K562 (cell line): ENCODE measurements around the gene KIRREL1. TPM values are rescaled to one million over a fixed set of nuclear protein-coding genes. Genes with fewer than 3 reads are reported as not detected.

Source experiments
- ATAC-seq: fragments of 200-7000 bp; cut with Tn5 transposase; 3 replicates; pipeline ENCODE4 v1.9.1; 2020; ENCODE audit warnings: moderate library complexity
- BruUV-seq: library from RNA; stranded (reverse); fragments of 400-500 nt; replicated peaks from 2 replicates; lab custom pipeline; 2021; lab: Mats Ljungman, UMichigan
- CTCF ChIA-PET: fragments of 300-600 bp; formaldehyde crosslinking; extraction: SDS; loops from one replicate; lab custom pipeline; 2021; ENCODE audit warnings: low intra/inter-chr PET ratio; lab: Yijun Ruan, JAX
- POLR2A ChIA-PET: fragments of 300-600, 350-650 bp; sonication (Branson Sonifier 250); formaldehyde crosslinking; extraction: SDS; loops from one replicate; lab custom pipeline; 2021; ENCODE audit warnings: antibody characterized with exemption, inconsistent platforms; lab: Yijun Ruan, JAX
- DNase-seq, 4 experiments: peaks; one replicate each; pipeline versions ENCODE4 v3.0.0 to v3.0.0-alpha.2; 2011 to 2018; ENCODE audit warnings: low spot score in 3 of 4, mixed read lengths in 3 of 4; ENCODE audit errors: extremely low read depth in 1 of 4
- FAIRE-seq: peaks from 2 replicates; lab custom pipeline; 2011; peaks lifted over from hg19 to GRCh38; lab: Jason Lieb, UNC
- H2AFZ ChIP-seq: 2 replicates; pipeline ENCODE4 v1.6.0; 2011; ENCODE audit warnings: low read depth, low read length, control low read depth, inconsistent platforms
- H3K27ac ChIP-seq: fragments of 200-600 bp; 3 replicates; pipeline ENCODE4 v1.8.0; 2011; ENCODE audit warnings: low read depth, mild to moderate bottlenecking, control low read depth, inconsistent platforms, low read length, moderate library complexity, mixed read lengths; ENCODE audit errors: extremely low read depth
- H3K27me3 ChIP-seq, 2 experiments: fragments of 300-600 bp in 1 of 2; 2 replicates in 1 of 2; 3 replicates in 1 of 2; pipeline versions ENCODE4 v1.6.0 to v1.8.0; 2011; ENCODE audit warnings: inconsistent platforms in 2 of 2, low read length in 2 of 2, mild to moderate bottlenecking in 1 of 2, mixed read lengths in 1 of 2, moderate library complexity in 1 of 2; ENCODE audit not compliant: control insufficient read depth in 2 of 2, insufficient read depth in 2 of 2
- H3K36me3 ChIP-seq: fragments of 300-600 bp; 3 replicates; pipeline ENCODE4 v1.8.0; 2011; ENCODE audit warnings: mild to moderate bottlenecking, low read length, inconsistent platforms; ENCODE audit not compliant: control insufficient read depth, insufficient read depth
- H3K4me1 ChIP-seq, 2 experiments: fragments of 200-600 bp in 1 of 2; replicated peaks in 1 of 2; 2 replicates in 1 of 2; 3 replicates in 1 of 2; pipeline versions ENCODE4 v1.5.1 to v1.8.0; 2011; ENCODE audit warnings: inconsistent platforms in 2 of 2, low read length in 2 of 2, mild to moderate bottlenecking in 1 of 2, mixed read lengths in 1 of 2, moderate library complexity in 1 of 2; ENCODE audit not compliant: control insufficient read depth in 2 of 2, insufficient read depth in 2 of 2
- H3K4me2 ChIP-seq: 2 replicates; pipeline ENCODE4 v1.6.1; 2011; ENCODE audit warnings: low read length, control low read depth, inconsistent platforms, mixed read lengths; ENCODE audit not compliant: insufficient read depth
- H3K4me3 ChIP-seq: fragments of 200-600 bp; sonication (generic), shearing (Covaris generic); 2 replicates; pipeline ENCODE4 v1.5.1; 2016; ENCODE audit warnings: control low read depth, inconsistent platforms
- H3K79me2 ChIP-seq: fragments of 200-600 bp; 3 replicates; pipeline ENCODE4 v1.8.0; 2011; ENCODE audit warnings: low read length, inconsistent platforms; ENCODE audit not compliant: control insufficient read depth, insufficient read depth
- H3K9ac ChIP-seq, 2 experiments: 2 replicates each; pipeline versions ENCODE4 v1.6.0 to v1.6.1; 2011; ENCODE audit warnings: low read depth in 2 of 2, low read length in 2 of 2, control low read depth in 1 of 2, inconsistent platforms in 1 of 2, mild to moderate bottlenecking in 1 of 2, mixed read lengths in 1 of 2; ENCODE audit not compliant: insufficient read depth in 1 of 2
- H3K9me1 ChIP-seq: one replicate; pipeline ENCODE4 v1.6.0; 2011; ENCODE audit warnings: inconsistent platforms, mild to moderate bottlenecking, low read length, moderate library complexity; ENCODE audit not compliant: control insufficient read depth, insufficient read depth
- H3K9me3 ChIP-seq: replicated peaks from 2 replicates; pipeline ENCODE4 v1.5.1; 2011; ENCODE audit warnings: low read depth, low read length, inconsistent platforms; ENCODE audit not compliant: control insufficient read depth, insufficient read depth
- H4K20me1 ChIP-seq: replicated peaks from 2 replicates; pipeline ENCODE4 v1.6.1; 2011; ENCODE audit warnings: low read length, inconsistent platforms, mixed read lengths; ENCODE audit not compliant: control insufficient read depth, insufficient read depth
- DMBX1 ChIP-seq: fragments of 250-450 bp; sonication (Bioruptor Pico); IDR thresholded peaks from 2 replicates; pipeline ENCODE4 v1.8.0; 2022; ENCODE audit warnings: inconsistent platforms, mild to moderate bottlenecking, moderate library complexity, borderline replicate concordance
- GTF2F1 ChIP-seq: IDR thresholded peaks from 2 replicates; pipeline ENCODE4 v1.6.1; 2011; ENCODE audit warnings: low read depth, low read length, improper control_type of control experiment
- NFIC ChIP-seq: fragments of 450-650 bp; IDR thresholded peaks from 2 replicates; pipeline ENCODE4 v1.6.1; 2017; ENCODE audit warnings: mild to moderate bottlenecking, inconsistent platforms
- NFIX ChIP-seq: fragments of 250-450 bp; sonication (Bioruptor Pico); IDR thresholded peaks from 2 replicates; pipeline ENCODE4 v1.4.0; 2020; ENCODE audit warnings: low read depth, mild to moderate bottlenecking, moderate library complexity
- RCOR1 ChIP-seq, 2 experiments: IDR thresholded peaks; 2 replicates each; pipeline ENCODE4 v1.6.1; 2012; ENCODE audit warnings: low read depth in 2 of 2, low read length in 2 of 2, borderline replicate concordance in 1 of 2, improper control_type of control experiment in 1 of 2
- ZNF77 ChIP-seq: fragments of 250-450 bp; sonication (Bioruptor Pico); IDR thresholded peaks from 2 replicates; pipeline ENCODE4 v1.5.0; 2020
- WGBS: fragments of 100-300 bp; shearing (Covaris generic); methylation state at CpG from one replicate; pipeline ENCODE4 v1.1.6; 2016; ENCODE audit warnings: low coverage, mixed read lengths; ENCODE audit not compliant: insufficient coverage; ENCODE audit errors: missing lambda C conversion rate; 5-methylcytosine and 5-hydroxymethylcytosine counted together
- in situ Hi-C: fragments of 300-500 bp; cut with MboI; formaldehyde crosslinking; loops from 4 replicates; pipeline ENCODE4 v1.15.0; 2018; ENCODE audit warnings: inconsistent platforms, mixed read lengths
- intact Hi-C: fragments of 100-400 bp; cut with micrococcal nuclease; formaldehyde crosslinking; loops from 2 replicates; pipeline ENCODE4 v1.14.2; 2022
- polyA plus RNA-seq, 8 experiments: library from polyadenylated mRNA; depleted of rRNA in 4 of 8; stranded (reverse) in 5 of 8; unstranded in 3 of 8; fragments of >200 nt; fragmentation: Nextera tagmentation in 2 of 8; fragmentation: Illumina TruSeq in 1 of 8; extraction: Ambion mirVana in 2 of 8; extraction: Trizol in 1 of 8; gene quantifications; 2 replicates each; pipeline versions ENCODE4 v1.2.1 to v1.2.3, GENCODE V29; 2011 to 2014; ENCODE audit warnings: inconsistent platforms in 1 of 8, missing spikeins in 1 of 8
- total RNA-seq, 7 experiments: library from RNA; depleted of rRNA in 6 of 7; stranded (reverse); fragments of >200 nt in 6 of 7; fragmentation: Illumina TruSeq in 2 of 7; extraction: Trizol in 2 of 7; gene quantifications; 2 replicates each; pipeline versions ENCODE4 v1.2.1 to v1.2.3, GENCODE V29; 2011 to 2021; ENCODE audit warnings: low replicate concordance in 1 of 7
- TF ChIP-seq, protein P1 (sequence below): fragments of 200-800 bp; sonication (Bioruptor generic); IDR thresholded peaks from 2 replicates; pipeline ENCODE4 v1.6.1; 2017; ENCODE audit warnings: missing genetic modification characterization, missing compliant biosample characterization

Gene KIRREL1
- total and polyA plus RNA-seq, 9 of the 15 experiments (the other 6 are each of a cell fraction or from before 2014, with no cell fraction given), result under 0.01 to 0.22 (median 0.03) TPM; not detected in 3

DNA sequence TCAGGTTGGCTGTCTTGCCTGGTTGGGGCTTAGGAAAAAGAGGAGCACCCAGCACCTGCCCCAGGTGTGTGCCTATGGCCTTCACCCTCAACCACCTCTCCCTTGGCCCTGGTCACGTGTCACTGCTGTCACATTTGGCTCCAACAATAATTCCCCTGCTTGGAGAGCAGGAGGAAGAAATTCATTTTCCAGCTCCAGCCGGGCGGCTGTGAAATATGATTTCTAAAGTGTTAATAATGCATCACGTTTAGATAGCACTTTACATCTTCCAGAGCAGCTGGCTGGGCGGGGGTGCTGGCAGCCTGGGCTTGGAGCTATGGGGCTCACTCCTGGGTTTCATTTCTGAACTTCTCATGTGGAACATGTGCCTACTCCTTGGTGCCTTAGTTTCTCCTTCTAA lies 63.1 kb downstream of the KIRREL1 start:
- Histone ChIP-seq H3K36me3 (no peaks in the 10 kb centered on the region), H3K27ac (no peak overlapping the region), H4K20me1 (no peaks in the 10 kb centered on the region), H3K9me1 (no peaks in the 10 kb centered on the region), H2AFZ (no peak overlapping the region), H3K79me2 (no peaks in the 10 kb centered on the region), H3K4me3 (no peak overlapping the region), H3K4me1 (no peaks in the 10 kb centered on the region), H3K27me3 (peaks cover 0 to 26% of the 10 kb centered on the region in 2 experiments; a peak in 2 of 5 replicates), H3K9ac (no peak overlapping the region), H3K9me3 (no peaks in the 10 kb centered on the region), H3K4me2 (no peak overlapping the region)
- 0% methylated on average over 5 of the region's 5 CpGs for WGBS
- POLR2A ChIA-PET, result no interaction called here
- BruUV-seq, result no TSS peak
- no peak for FAIRE-seq
- in situ Hi-C loops (no loop called here), intact Hi-C loops (no loop called here)
- CTCF ChIA-PET, result no interaction called here
- DNase-seq, result no peak
- ATAC-seq, result no peak
- TF ChIP-seq, protein P1, sequence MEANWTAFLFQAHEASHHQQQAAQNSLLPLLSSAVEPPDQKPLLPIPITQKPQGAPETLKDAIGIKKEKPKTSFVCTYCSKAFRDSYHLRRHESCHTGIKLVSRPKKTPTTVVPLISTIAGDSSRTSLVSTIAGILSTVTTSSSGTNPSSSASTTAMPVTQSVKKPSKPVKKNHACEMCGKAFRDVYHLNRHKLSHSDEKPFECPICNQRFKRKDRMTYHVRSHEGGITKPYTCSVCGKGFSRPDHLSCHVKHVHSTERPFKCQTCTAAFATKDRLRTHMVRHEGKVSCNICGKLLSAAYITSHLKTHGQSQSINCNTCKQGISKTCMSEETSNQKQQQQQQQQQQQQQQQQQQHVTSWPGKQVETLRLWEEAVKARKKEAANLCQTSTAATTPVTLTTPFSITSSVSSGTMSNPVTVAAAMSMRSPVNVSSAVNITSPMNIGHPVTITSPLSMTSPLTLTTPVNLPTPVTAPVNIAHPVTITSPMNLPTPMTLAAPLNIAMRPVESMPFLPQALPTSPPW (CRISPR knock-in tag), result no peak
- TF ChIP-seq, all 486 proteins: peak for 0

DNA sequence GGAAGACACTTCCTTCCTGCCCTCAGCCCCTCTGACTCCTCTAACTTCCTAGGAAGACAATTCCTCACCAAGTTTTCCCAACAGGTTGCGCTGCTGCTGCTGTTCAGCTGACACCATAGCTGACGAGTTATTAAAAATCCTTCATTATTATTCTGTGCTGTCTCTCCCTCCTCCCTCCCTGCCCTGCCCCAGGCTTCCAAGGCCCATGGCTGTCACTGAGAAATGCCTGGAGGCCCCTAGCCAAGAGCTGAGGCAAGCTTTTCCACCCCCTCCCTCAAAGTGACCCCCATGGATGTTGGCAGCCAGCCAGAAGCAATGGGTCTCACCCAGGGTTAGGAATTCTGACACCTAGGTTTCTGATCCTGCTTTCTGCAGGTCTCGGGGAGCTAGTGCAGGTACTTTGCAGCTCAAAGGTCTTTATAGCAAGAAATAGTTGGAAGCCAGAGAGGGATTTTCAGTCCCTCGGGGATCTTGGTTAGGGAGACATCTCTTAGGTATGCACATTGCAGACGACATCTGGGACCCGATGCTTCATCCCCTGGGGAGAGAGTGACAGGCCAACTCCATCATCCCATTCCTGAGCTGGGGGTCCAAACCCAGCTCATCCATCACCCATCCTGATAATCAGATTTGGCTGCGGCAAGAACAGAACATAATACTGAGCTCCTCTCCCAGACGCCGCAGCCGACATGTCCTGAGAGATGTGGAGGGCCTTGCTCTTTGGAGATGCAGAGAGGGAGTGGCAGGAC lies 65.0 kb downstream of the KIRREL1 start:
- peaks cover 3% of the 10 kb centered on the region; the same call in 1 of the 2 replicates for H4K20me1 ChIP-seq
- no peaks in the 10 kb centered on the region for H3K36me3 ChIP-seq
- CTCF ChIA-PET, result no interaction called here
- H3K27ac ChIP-seq, result no peak overlapping the region
- H3K9me3 ChIP-seq, result no peaks in the 10 kb centered on the region
- no TSS peak for BruUV-seq
- no peak for FAIRE-seq
- in situ Hi-C loops (no loop called here), intact Hi-C loops (no loop called here)
- WGBS, result 0% methylated on average over 9 of the region's 10 CpGs
- no peak overlapping the region for H3K9ac ChIP-seq
- H3K79me2 ChIP-seq, result no peaks in the 10 kb centered on the region
- no peak overlapping the region for H3K4me3 ChIP-seq
- DNase-seq, result no peak
- H3K9me1 ChIP-seq, result no peaks in the 10 kb centered on the region
- POLR2A ChIA-PET, result interaction anchor here (0.6 to 0.9 kb wide), 2 partner anchors 12 to 19 kb away, joined by 3 to 4 read pairs; no protein-coding TSS in a partner anchor
- no peaks in the 10 kb centered on the region for H3K4me1 ChIP-seq
- peaks cover 0 to 31% of the 10 kb centered on the region in 2 experiments; a peak in 2 of 5 replicates for H3K27me3 ChIP-seq
- H2AFZ ChIP-seq, result no peak overlapping the region
- peak; percentile 49 for TF ChIP-seq NFIX (CRISPR knock-in tag)
- peak; percentile 68 for TF ChIP-seq NFIC
- TF ChIP-seq RCOR1 (IDR thresholded peaks at IDR 0.05; ENCODE audit: borderline replicate concordance in 1 of 2, low read depth in 2 of 2, low read length in 2 of 2), result no peak
- no peak for TF ChIP-seq GTF2F1
- TF ChIP-seq DMBX1 (CRISPR knock-in tag), result no peak
- TF ChIP-seq ZNF77, result no peak
- H3K4me2 ChIP-seq, result no peak overlapping the region
- no peak for ATAC-seq
